Astrocyte (in vitro differentiated cells and primary cell): ENCODE measurements around the gene CEBPZOS. TPM values are rescaled to one million over a fixed set of nuclear protein-coding genes. Genes with fewer than 3 reads are reported as not detected.

Experiments used
- DNase-seq: peaks from one replicate; pipeline ENCODE4 v3.0.0-alpha.2; 2010; ENCODE audit warnings: low read depth
- FAIRE-seq: peaks from 2 replicates; lab custom pipeline; 2011; peaks lifted over from hg19 to GRCh38; lab: Jason Lieb, UNC
- H2AFZ ChIP-seq: 2 replicates; pipeline ENCODE4 v1.6.0; 2012; ENCODE audit warnings: low read depth, low read length, inconsistent platforms
- H3K27ac ChIP-seq: 2 replicates; pipeline ENCODE4 v1.5.1; 2011; ENCODE audit warnings: low read depth, low read length, inconsistent platforms
- H3K27me3 ChIP-seq: 2 replicates; pipeline ENCODE4 v1.6.0; 2011; ENCODE audit warnings: low read length, inconsistent platforms; ENCODE audit not compliant: insufficient read depth
- H3K36me3 ChIP-seq: 2 replicates; pipeline ENCODE4 v1.5.1; 2011; ENCODE audit warnings: low read length, inconsistent platforms; ENCODE audit not compliant: insufficient read depth
- H3K4me1 ChIP-seq: 2 replicates; pipeline ENCODE4 v1.5.1; 2011; ENCODE audit warnings: low read length, inconsistent platforms; ENCODE audit not compliant: insufficient read depth
- H3K4me2 ChIP-seq: 2 replicates; pipeline ENCODE4 v1.6.0; 2012; ENCODE audit warnings: low read length, inconsistent platforms
- H3K4me3 ChIP-seq: 2 replicates; pipeline ENCODE4 v1.5.1; 2011; ENCODE audit warnings: low read depth, mild to moderate bottlenecking, low read length, inconsistent platforms; ENCODE audit not compliant: insufficient read depth
- H3K79me2 ChIP-seq: 2 replicates; pipeline ENCODE4 v1.6.0; 2012; ENCODE audit warnings: mild to moderate bottlenecking, low read length, inconsistent platforms; ENCODE audit not compliant: insufficient read depth
- H3K9ac ChIP-seq: 2 replicates; pipeline ENCODE4 v1.6.0; 2012; ENCODE audit warnings: mild to moderate bottlenecking, low read length, inconsistent platforms
- H3K9me3 ChIP-seq: 2 replicates; pipeline ENCODE4 v1.5.1; 2012; ENCODE audit warnings: low read depth, mild to moderate bottlenecking, low read length, inconsistent platforms; ENCODE audit not compliant: insufficient read depth
- H4K20me1 ChIP-seq: 2 replicates; pipeline ENCODE4 v1.6.0; 2012; ENCODE audit warnings: low read length, inconsistent platforms; ENCODE audit not compliant: insufficient read depth
- H3K27ac Mint-ChIP-seq: one replicate; pipeline ENCODE4 v1.8.0; 2021; ENCODE audit warnings: mild to moderate bottlenecking, mixed read lengths; ENCODE audit not compliant: unreplicated experiment
- H3K27me3 Mint-ChIP-seq: one replicate; pipeline ENCODE4 v1.8.0; 2021; ENCODE audit warnings: low read depth, mixed read lengths; ENCODE audit not compliant: unreplicated experiment
- H3K36me3 Mint-ChIP-seq: one replicate; pipeline ENCODE4 v1.8.0; 2021; ENCODE audit warnings: low read depth, mixed read lengths; ENCODE audit not compliant: unreplicated experiment
- H3K4me1 Mint-ChIP-seq: one replicate; pipeline ENCODE4 v1.8.0; 2021; ENCODE audit warnings: low read depth, mixed read lengths; ENCODE audit not compliant: unreplicated experiment
- H3K4me3 Mint-ChIP-seq: one replicate; pipeline ENCODE4 v1.8.0; 2021; ENCODE audit warnings: mild to moderate bottlenecking, moderate library complexity, mixed read lengths; ENCODE audit not compliant: unreplicated experiment
- H3K9me3 Mint-ChIP-seq: one replicate; pipeline ENCODE4 v1.8.0; 2021; ENCODE audit warnings: mild to moderate bottlenecking, mixed read lengths; ENCODE audit not compliant: unreplicated experiment
- EZH2 ChIP-seq: IDR thresholded peaks from 2 replicates; pipeline ENCODE4 v1.6.1; 2012; ENCODE audit warnings: mild to moderate bottlenecking, low read length, inconsistent platforms; ENCODE audit not compliant: insufficient read depth
- total RNA-seq: library from RNA; stranded (reverse); gene quantifications from 2 replicates; pipeline ENCODE4 v1.2.1, GENCODE V29; 2021
- TF ChIP-seq, protein P1 (sequence below): IDR thresholded peaks from 2 replicates; pipeline ENCODE4 v1.5.1; 2011; ENCODE audit warnings: low read depth, mild to moderate bottlenecking, inconsistent platforms, low read length, moderate library complexity; ENCODE audit not compliant: insufficient read depth

The CEBPZOS gene
- total RNA-seq, 1 donor from 2014 or later = 37.3 TPM

DNA sequence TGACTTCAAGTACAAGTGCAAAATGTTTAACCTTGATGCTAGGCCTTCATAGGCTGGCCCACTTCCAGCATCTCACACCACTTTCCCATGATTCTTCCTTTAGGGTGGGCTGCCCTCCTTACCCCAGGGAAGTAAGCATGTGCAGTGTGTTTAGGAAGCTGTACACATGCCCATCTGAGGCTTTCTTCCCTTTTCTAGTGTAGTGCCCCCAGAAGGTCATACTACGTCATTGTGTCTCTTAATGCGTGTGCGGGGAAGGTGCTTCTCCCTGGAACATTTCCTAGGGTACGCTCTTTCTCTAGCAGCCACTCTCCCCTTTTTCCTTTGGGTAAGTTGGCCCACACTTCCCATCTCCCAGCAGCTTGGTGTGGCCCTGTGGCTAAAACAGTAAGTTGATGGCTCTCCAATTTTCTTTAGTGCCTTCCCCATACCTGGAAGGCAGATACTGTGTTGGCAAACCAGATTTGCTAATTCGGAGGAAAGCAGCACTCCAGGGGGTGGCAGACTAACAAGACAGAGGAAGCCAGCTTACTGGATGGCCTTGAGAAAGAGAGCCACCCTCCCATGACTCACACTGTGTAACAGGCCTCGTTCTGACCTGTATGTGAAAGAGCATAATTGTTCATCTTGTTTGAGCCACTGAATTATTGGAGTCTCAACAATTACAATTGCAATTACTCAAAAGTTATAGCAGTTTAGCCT is 6.7 kb upstream of the CEBPZOS start:
- DNase-seq = peak; percentile 81

DNA sequence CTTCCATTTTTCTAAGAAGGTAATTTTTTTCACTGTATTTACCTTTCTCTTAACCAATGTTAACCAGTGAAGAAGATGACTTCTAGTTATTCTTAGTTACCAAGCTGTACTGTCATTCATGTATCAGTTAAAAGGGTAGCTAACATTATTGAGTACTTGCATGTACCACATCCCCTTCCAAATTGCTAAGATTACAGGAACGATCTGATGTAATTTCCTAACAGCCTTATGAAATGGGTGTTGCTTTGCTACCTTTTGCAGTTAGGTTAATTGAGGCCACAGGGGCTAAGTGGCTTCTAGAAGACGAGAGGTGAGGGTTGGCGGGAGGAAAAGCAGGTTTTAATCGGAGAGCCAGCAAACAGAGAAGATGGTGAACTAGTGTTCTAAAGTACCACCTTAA is 6.0 kb upstream of the CEBPZOS start:
- no peak overlapping the region for H3K27ac ChIP-seq
- no peak overlapping the region for H3K4me3 ChIP-seq
- H3K9ac ChIP-seq = no peak overlapping the region
- H3K9me3 ChIP-seq = no peaks in the 10 kb centered on the region
- no peaks in the 10 kb centered on the region for H3K79me2 ChIP-seq
- Mint-ChIP-seq H3K27ac (no peak overlapping the region), H3K9me3 (peaks cover under 1% of the 10 kb centered on the region), H3K36me3 (no peaks in the 10 kb centered on the region), H3K4me3 (no peak overlapping the region), H3K4me1 (peaks cover 11% of the 10 kb centered on the region), H3K27me3 (peaks cover 6% of the 10 kb centered on the region)
- no peak for TF ChIP-seq EZH2
- TF ChIP-seq, protein P1, sequence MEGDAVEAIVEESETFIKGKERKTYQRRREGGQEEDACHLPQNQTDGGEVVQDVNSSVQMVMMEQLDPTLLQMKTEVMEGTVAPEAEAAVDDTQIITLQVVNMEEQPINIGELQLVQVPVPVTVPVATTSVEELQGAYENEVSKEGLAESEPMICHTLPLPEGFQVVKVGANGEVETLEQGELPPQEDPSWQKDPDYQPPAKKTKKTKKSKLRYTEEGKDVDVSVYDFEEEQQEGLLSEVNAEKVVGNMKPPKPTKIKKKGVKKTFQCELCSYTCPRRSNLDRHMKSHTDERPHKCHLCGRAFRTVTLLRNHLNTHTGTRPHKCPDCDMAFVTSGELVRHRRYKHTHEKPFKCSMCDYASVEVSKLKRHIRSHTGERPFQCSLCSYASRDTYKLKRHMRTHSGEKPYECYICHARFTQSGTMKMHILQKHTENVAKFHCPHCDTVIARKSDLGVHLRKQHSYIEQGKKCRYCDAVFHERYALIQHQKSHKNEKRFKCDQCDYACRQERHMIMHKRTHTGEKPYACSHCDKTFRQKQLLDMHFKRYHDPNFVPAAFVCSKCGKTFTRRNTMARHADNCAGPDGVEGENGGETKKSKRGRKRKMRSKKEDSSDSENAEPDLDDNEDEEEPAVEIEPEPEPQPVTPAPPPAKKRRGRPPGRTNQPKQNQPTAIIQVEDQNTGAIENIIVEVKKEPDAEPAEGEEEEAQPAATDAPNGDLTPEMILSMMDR = no peak
- H3K4me1 ChIP-seq = peaks cover 4% of the 10 kb centered on the region
- H4K20me1 ChIP-seq = no peaks in the 10 kb centered on the region
- FAIRE-seq (no peak), DNase-seq (no peak)
- no peak overlapping the region for H2AFZ ChIP-seq
- no peaks in the 10 kb centered on the region for H3K27me3 ChIP-seq
- no peak overlapping the region for H3K4me2 ChIP-seq
- no peaks in the 10 kb centered on the region for H3K36me3 ChIP-seq

More for the DNA sequence above, 6.7 kb upstream of the CEBPZOS start:
- Histone ChIP-seq H3K4me3 (no peak overlapping the region), H3K4me2 (peak overlapping the region; percentile 55), H3K36me3 (no peaks in the 10 kb centered on the region), H2AFZ (peak overlapping the region; percentile 38), H3K4me1 (peaks cover 4% of the 10 kb centered on the region), H3K9me3 (no peaks in the 10 kb centered on the region), H3K27me3 (no peaks in the 10 kb centered on the region), H3K79me2 (no peaks in the 10 kb centered on the region), H3K27ac (peak overlapping the region; percentile 34), H4K20me1 (no peaks in the 10 kb centered on the region), H3K9ac (no peak overlapping the region)
- H3K27ac Mint-ChIP-seq = peak overlapping the region; percentile 50
- TF ChIP-seq, protein P1 = no peak
- no peak for TF ChIP-seq EZH2
- peaks cover 11% of the 10 kb centered on the region for H3K4me1 Mint-ChIP-seq
- H3K9me3 Mint-ChIP-seq = no peaks in the 10 kb centered on the region
- FAIRE-seq = peak; percentile 88
- peak overlapping the region; percentile 12 for H3K4me3 Mint-ChIP-seq
- peaks cover 6% of the 10 kb centered on the region for H3K27me3 Mint-ChIP-seq
- H3K36me3 Mint-ChIP-seq = no peaks in the 10 kb centered on the region

DNA sequence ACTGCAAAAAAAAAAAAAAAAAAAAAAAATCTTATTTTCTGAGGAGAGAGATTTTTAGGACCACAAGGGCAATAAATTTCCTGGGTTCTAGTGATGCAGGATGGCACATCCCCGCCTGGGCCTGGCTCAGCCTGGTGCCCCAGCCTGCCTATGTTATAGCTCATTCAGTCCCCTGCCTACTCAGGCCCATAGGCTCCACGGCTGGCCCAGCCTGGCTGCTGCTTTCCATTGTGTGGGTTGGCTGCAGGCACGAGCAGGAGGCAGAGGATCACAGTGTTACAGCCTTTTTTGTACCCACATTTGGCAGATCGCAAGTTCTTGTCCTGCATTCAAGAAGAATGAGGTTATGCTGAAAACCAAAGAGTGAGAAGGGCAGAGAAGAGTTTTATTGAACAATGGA is 5.0 kb upstream of the CEBPZOS start:
- Histone ChIP-seq H3K27me3 (no peaks in the 10 kb centered on the region), H3K9me3 (no peaks in the 10 kb centered on the region), H3K9ac (no peak overlapping the region), H3K4me2 (no peak overlapping the region), H3K4me1 (peaks cover 8% of the 10 kb centered on the region), H4K20me1 (no peaks in the 10 kb centered on the region), H3K36me3 (no peaks in the 10 kb centered on the region), H3K79me2 (no peaks in the 10 kb centered on the region), H3K4me3 (no peak overlapping the region), H3K27ac (no peak overlapping the region), H2AFZ (no peak overlapping the region)
- peaks cover under 1% of the 10 kb centered on the region for H3K27me3 Mint-ChIP-seq
- H3K9me3 Mint-ChIP-seq = peaks cover 2% of the 10 kb centered on the region
- H3K4me1 Mint-ChIP-seq = peaks cover 11% of the 10 kb centered on the region
- TF ChIP-seq, protein P1 = no peak
- no peak for TF ChIP-seq EZH2
- H3K36me3 Mint-ChIP-seq = peaks cover under 1% of the 10 kb centered on the region
- no peak overlapping the region for H3K4me3 Mint-ChIP-seq
- FAIRE-seq (no peak), DNase-seq (no peak)
- H3K27ac Mint-ChIP-seq = no peak overlapping the region
